Gastroesophageal sphincter (tissue), 3 donors: ENCODE measurements around the gene TFF3.

Source experiments
- CTCF ChIP-seq, 4 experiments: fragments of 200-600 bp in 2 of 4; fragments of 450-650 bp in 2 of 4; sonication (generic) in 1 of 4; IDR thresholded peaks; one replicate each; pipeline ENCODE4 v1.5.1; 2017 to 2019; ENCODE audit warnings: antibody characterized with exemption in 4 of 4, mild to moderate bottlenecking in 2 of 4, moderate library complexity in 2 of 4
- EP300 ChIP-seq: sonication (generic); formaldehyde crosslinking; IDR thresholded peaks from one replicate; pipeline ENCODE4 v1.6.1; 2017; ENCODE audit warnings: antibody characterized with exemption, mild to moderate bottlenecking
- POLR2A ChIP-seq, 2 donors: fragments of 450-650 bp; IDR thresholded peaks; one replicate each; pipeline ENCODE4 v1.6.1; 2017; ENCODE audit warnings: antibody characterized with exemption in 2 of 2, mild to moderate bottlenecking in 2 of 2, moderate library complexity in 1 of 2
- POLR2AphosphoS5 ChIP-seq: sonication (generic); formaldehyde crosslinking; IDR thresholded peaks from one replicate; pipeline ENCODE4 v1.6.1; 2017; ENCODE audit warnings: antibody characterized with exemption

GRCh38 chr21:42293649-42294272 lies 21.4 kb downstream of the TFF3 start:
- no peak for TF ChIP-seq CTCF (IDR thresholded peaks at IDR 0.05)
- no peak for TF ChIP-seq EP300
- no peak for TF ChIP-seq POLR2AphosphoS5
- no peak for TF ChIP-seq POLR2A (IDR thresholded peaks at IDR 0.05)
